Measurements from ENCODE around the gene MAN1A2. TPM values are rescaled to one million over a fixed set of nuclear protein-coding genes. Genes with fewer than 3 reads are reported as not detected.
A peak's percentile ranks its signal among the peaks of the same experiment; 100 is the strongest.

Gene MAN1A2
- total and polyA plus RNA-seq, 9 of the 15 experiments (the other 6 are each of a cell fraction or from before 2014, with no cell fraction given), result 4.2 to 38.4 (median 18.7) TPM

GRCh38 chr1:117534995-117535467 is 167.8 kb downstream of the MAN1A2 start (continued):
- TF ChIP-seq, protein P1, sequence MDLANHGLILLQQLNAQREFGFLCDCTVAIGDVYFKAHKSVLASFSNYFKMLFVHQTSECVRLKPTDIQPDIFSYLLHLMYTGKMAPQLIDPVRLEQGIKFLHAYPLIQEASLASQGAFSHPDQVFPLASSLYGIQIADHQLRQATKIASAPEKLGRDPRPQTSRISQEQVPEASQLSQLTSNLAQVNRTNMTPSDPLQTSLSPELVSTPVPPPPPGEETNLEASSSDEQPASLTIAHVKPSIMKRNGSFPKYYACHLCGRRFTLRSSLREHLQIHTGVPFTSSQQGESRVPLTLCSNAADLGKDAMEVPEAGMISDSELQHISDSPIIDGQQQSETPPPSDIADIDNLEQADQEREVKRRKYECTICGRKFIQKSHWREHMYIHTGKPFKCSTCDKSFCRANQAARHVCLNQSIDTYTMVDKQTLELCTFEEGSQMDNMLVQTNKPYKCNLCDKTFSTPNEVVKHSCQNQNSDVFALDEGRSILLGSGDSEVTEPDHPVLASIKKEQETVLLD (IDR thresholded peaks at IDR 0.05), result 0 out of 2 replicates have a peak, but pooled peaks have one; percentile 30
- no peak for TF ChIP-seq HEY1 (CRISPR knock-in tag; IDR thresholded peaks at IDR 0.05; ENCODE audit: borderline replicate concordance)
- TF ChIP-seq BRD9 (IDR thresholded peaks at IDR 0.05; ENCODE audit: low read depth, partially characterized antibody), result peak; percentile 57
- TF ChIP-seq, protein P2, sequence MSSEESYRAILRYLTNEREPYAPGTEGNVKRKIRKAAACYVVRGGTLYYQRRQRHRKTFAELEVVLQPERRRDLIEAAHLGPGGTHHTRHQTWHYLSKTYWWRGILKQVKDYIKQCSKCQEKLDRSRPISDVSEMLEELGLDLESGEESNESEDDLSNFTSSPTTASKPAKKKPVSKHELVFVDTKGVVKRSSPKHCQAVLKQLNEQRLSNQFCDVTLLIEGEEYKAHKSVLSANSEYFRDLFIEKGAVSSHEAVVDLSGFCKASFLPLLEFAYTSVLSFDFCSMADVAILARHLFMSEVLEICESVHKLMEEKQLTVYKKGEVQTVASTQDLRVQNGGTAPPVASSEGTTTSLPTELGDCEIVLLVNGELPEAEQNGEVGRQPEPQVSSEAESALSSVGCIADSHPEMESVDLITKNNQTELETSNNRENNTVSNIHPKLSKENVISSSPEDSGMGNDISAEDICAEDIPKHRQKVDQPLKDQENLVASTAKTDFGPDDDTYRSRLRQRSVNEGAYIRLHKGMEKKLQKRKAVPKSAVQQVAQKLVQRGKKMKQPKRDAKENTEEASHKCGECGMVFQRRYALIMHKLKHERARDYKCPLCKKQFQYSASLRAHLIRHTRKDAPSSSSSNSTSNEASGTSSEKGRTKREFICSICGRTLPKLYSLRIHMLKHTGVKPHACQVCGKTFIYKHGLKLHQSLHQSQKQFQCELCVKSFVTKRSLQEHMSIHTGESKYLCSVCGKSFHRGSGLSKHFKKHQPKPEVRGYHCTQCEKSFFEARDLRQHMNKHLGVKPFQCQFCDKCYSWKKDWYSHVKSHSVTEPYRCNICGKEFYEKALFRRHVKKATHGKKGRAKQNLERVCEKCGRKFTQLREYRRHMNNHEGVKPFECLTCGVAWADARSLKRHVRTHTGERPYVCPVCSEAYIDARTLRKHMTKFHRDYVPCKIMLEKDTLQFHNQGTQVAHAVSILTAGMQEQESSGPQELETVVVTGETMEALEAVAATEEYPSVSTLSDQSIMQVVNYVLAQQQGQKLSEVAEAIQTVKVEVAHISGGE (CRISPR knock-in tag; IDR thresholded peaks at IDR 0.05), result no peak
- 0 out of 2 replicates have a peak, but pooled peaks have one; percentile 53 for TF ChIP-seq ARID1B (IDR thresholded peaks at IDR 0.05)
- TF ChIP-seq KDM1A (IDR thresholded peaks at IDR 0.05), result peak in 1 of 2 experiments; percentile 31; a peak in 1 of 4 replicates
- no peak for TF ChIP-seq ERF (CRISPR knock-in tag; IDR thresholded peaks at IDR 0.05)
- TF ChIP-seq SMARCA5 (IDR thresholded peaks at IDR 0.05), result no peak
- TF ChIP-seq PPARD (CRISPR knock-in tag; IDR thresholded peaks at IDR 0.05), result no peak
- no peak for TF ChIP-seq GTF2F1 (IDR thresholded peaks at IDR 0.05; ENCODE audit: low read depth, low read length)
- TF ChIP-seq ZSCAN29 (IDR thresholded peaks at IDR 0.05), result 0 out of 2 replicates have a peak, but pooled peaks have one; percentile 37
- TF ChIP-seq, protein P3, sequence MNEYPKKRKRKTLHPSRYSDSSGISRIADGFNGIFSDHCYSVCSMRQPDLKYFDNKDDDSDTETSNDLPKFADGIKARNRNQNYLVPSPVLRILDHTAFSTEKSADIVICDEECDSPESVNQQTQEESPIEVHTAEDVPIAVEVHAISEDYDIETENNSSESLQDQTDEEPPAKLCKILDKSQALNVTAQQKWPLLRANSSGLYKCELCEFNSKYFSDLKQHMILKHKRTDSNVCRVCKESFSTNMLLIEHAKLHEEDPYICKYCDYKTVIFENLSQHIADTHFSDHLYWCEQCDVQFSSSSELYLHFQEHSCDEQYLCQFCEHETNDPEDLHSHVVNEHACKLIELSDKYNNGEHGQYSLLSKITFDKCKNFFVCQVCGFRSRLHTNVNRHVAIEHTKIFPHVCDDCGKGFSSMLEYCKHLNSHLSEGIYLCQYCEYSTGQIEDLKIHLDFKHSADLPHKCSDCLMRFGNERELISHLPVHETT (CRISPR knock-in tag; conservative IDR thresholded peaks at IDR 0.05 in 1 of 2, IDR thresholded peaks at IDR 0.05 in 1 of 2), result no peak
- no peak for TF ChIP-seq RNF219 (CRISPR knock-in tag; IDR thresholded peaks at IDR 0.05)
- TF ChIP-seq NKRF (IDR thresholded peaks at IDR 0.05; ENCODE audit: borderline replicate concordance), result peak; percentile 46; the same call in 1 of the 2 replicates
- TF ChIP-seq KHSRP (IDR thresholded peaks at IDR 0.05), result no peak
- TF ChIP-seq HDAC1 (IDR thresholded peaks at IDR 0.05), result peak in 1 of 2 experiments; percentile 33; a peak in 1 of 4 replicates

All from K562 (cell line).